GM18951 (cell line): ENCODE results near the gene RMC1.

Experiments used
- POLR2A ChIP-seq: IDR thresholded peaks from 4 replicates; pipeline ENCODE4 v1.6.1; 2011; ENCODE audit warnings: mild to moderate bottlenecking; ENCODE audit not compliant: insufficient read length, insufficient read depth; ENCODE audit errors: extremely low read depth
- in situ Hi-C: fragments of 300-500 bp; cut with MboI; formaldehyde crosslinking; loops from one replicate; pipeline ENCODE4 v1.12.0; 2022; ENCODE audit warnings: low sequenced_read_pairs, mixed read lengths, inconsistent platforms; ENCODE audit not compliant: unreplicated experiment

Gene RMC1

GRCh38 chr18:23578891-23579653, 75.8 kb downstream of the RMC1 start:
- in situ Hi-C loops, result no loop called here
- TF ChIP-seq POLR2A, result no peak

- in situ Hi-C loops, result no loop called here
- no peak for TF ChIP-seq POLR2A
Measured at GRCh38 chr18:23580677-23581367, 77.5 kb downstream of the RMC1 start.
